Chondrocyte (in vitro differentiated cells): ENCODE measurements around the gene SERPINE2. TPM values are rescaled to one million over a fixed set of nuclear protein-coding genes. Genes with fewer than 3 reads are reported as not detected.
A peak's percentile ranks its signal among the peaks of the same experiment; 100 is the strongest.
"Not testable (repeated sequence)": the region's sequence is repeated elsewhere in the genome, so short reads cannot be mapped to it uniquely, and the experiment has no call there.

ENCODE experiments used
- DNase-seq: peaks from one replicate; pipeline ENCODE4 v3.0.0; 2021; ENCODE audit warnings: mixed read lengths, low spot score
- H3K27ac Mint-ChIP-seq: one replicate; pipeline ENCODE4 v1.8.0; 2021; ENCODE audit warnings: mild to moderate bottlenecking, moderate library complexity, mixed read lengths; ENCODE audit not compliant: unreplicated experiment
- H3K27me3 Mint-ChIP-seq: 2 replicates; pipeline ENCODE4 v1.8.0; 2021; ENCODE audit warnings: low read depth, mixed read lengths
- H3K36me3 Mint-ChIP-seq: 2 replicates; pipeline ENCODE4 v1.8.0; 2021; ENCODE audit warnings: low read depth, mixed read lengths
- H3K4me1 Mint-ChIP-seq: 2 replicates; pipeline ENCODE4 v1.8.0; 2021; ENCODE audit warnings: low read depth, mild to moderate bottlenecking, mixed read lengths
- H3K4me3 Mint-ChIP-seq: one replicate; pipeline ENCODE4 v1.8.0; 2021; ENCODE audit warnings: mild to moderate bottlenecking, moderate library complexity, mixed read lengths; ENCODE audit not compliant: unreplicated experiment
- H3K9me3 Mint-ChIP-seq: 2 replicates; pipeline ENCODE4 v1.8.0; 2021; ENCODE audit warnings: low read depth, mixed read lengths
- CTCF ChIP-seq: fragments of 200-600 bp; sonication (generic); IDR thresholded peaks from 2 replicates; pipeline ENCODE4 v1.5.0; 2021; ENCODE audit warnings: antibody characterized with exemption, mild to moderate bottlenecking, moderate library complexity
- total RNA-seq: library from RNA; stranded (reverse); gene quantifications from 3 replicates; pipeline ENCODE4 v1.2.1, GENCODE V29; 2021

The SERPINE2 gene
- total RNA-seq, 1 donor from 2014 or later = 46.9 TPM

GRCh38 chr2:223941579-223942277, 97.4 kb downstream of the SERPINE2 start:
- H3K4me1 Mint-ChIP-seq = peaks cover 54% of the 10 kb centered on the region
- H3K36me3 Mint-ChIP-seq = peaks cover 2% of the 10 kb centered on the region
- H3K4me3 Mint-ChIP-seq = peak overlapping the region; percentile 43
- peaks cover 3% of the 10 kb centered on the region for H3K9me3 Mint-ChIP-seq
- no peak for DNase-seq
- no peaks in the 10 kb centered on the region for H3K27me3 Mint-ChIP-seq
- peak overlapping the region; percentile 92 for H3K27ac Mint-ChIP-seq
- TF ChIP-seq CTCF = no peak

- H3K27me3 Mint-ChIP-seq, H3K9me3 Mint-ChIP-seq, H3K36me3 Mint-ChIP-seq, DNase-seq, H3K4me3 Mint-ChIP-seq: not testable (repeated sequence)
- Mint-ChIP-seq H3K4me1 (peaks cover 71% of the 10 kb centered on the region), H3K27ac (peak overlapping the region; percentile 54)
Measured at GRCh38 chr2:223939438-223939837, 99.6 kb downstream of the SERPINE2 start.

GRCh38 chr2:223937535-223937934, 101.6 kb downstream of the SERPINE2 start:
- Mint-ChIP-seq H3K27me3 (no peaks in the 10 kb centered on the region), H3K4me1 (peaks cover 77% of the 10 kb centered on the region), H3K9me3 (peaks cover 3% of the 10 kb centered on the region), H3K27ac (no peak overlapping the region), H3K36me3 (peaks cover 2% of the 10 kb centered on the region), H3K4me3 (no peak overlapping the region)
- no peak for TF ChIP-seq CTCF
- DNase-seq = no peak

- Mint-ChIP-seq H3K36me3 (peaks cover 2% of the 10 kb centered on the region), H3K27me3 (no peaks in the 10 kb centered on the region), H3K27ac (no peak overlapping the region), H3K4me1 (peaks cover 77% of the 10 kb centered on the region), H3K4me3 (no peak overlapping the region), H3K9me3 (peaks cover 3% of the 10 kb centered on the region)
- TF ChIP-seq CTCF = no peak
- no peak for DNase-seq
Measured at GRCh38 chr2:223936862-223937326, 102.2 kb downstream of the SERPINE2 start.

- no peak overlapping the region for H3K27ac Mint-ChIP-seq
- no peaks in the 10 kb centered on the region for H3K27me3 Mint-ChIP-seq
- TF ChIP-seq CTCF = no peak
- no peak for DNase-seq
- no peak overlapping the region for H3K4me3 Mint-ChIP-seq
- no peaks in the 10 kb centered on the region for H3K36me3 Mint-ChIP-seq
- peaks cover 75% of the 10 kb centered on the region for H3K4me1 Mint-ChIP-seq
- H3K9me3 Mint-ChIP-seq = no peaks in the 10 kb centered on the region
Measured at GRCh38 chr2:223935459-223936125, 103.5 kb downstream of the SERPINE2 start.
